Muscle layer of duodenum (tissue), 2 donors: ENCODE data around the gene NCAPG.
"Not testable (repeated sequence)": the region's sequence is repeated elsewhere in the genome, so short reads cannot be mapped to it uniquely, and the experiment has no call there.

Source experiments
- H3K27ac ChIP-seq: one replicate; pipeline ENCODE4 v1.7.0; 2013; ENCODE audit warnings: mild to moderate bottlenecking, low read length
- H3K27me3 ChIP-seq: one replicate; pipeline ENCODE4 v1.7.0; 2013; ENCODE audit warnings: low read depth, mild to moderate bottlenecking, control low read depth, low read length
- H3K36me3 ChIP-seq, 2 donors: one replicate each; pipeline ENCODE4 v1.7.0; 2013; ENCODE audit warnings: low read length in 2 of 2, control low read depth in 1 of 2, mild to moderate bottlenecking in 1 of 2; ENCODE audit not compliant: insufficient read depth in 2 of 2, control insufficient read depth in 1 of 2
- H3K4me1 ChIP-seq, 2 donors: one replicate each; pipeline ENCODE4 v1.7.0; 2013; ENCODE audit warnings: low read length in 2 of 2, mild to moderate bottlenecking in 2 of 2, control low read depth in 1 of 2, moderate library complexity in 1 of 2; ENCODE audit not compliant: insufficient read depth in 2 of 2, control insufficient read depth in 1 of 2
- H3K4me3 ChIP-seq, 2 donors: one replicate each; pipeline ENCODE4 v1.7.0; 2013; ENCODE audit warnings: low read length in 2 of 2, low read depth in 1 of 2, mild to moderate bottlenecking in 1 of 2
- H3K9me3 ChIP-seq, 2 donors: one replicate each; pipeline ENCODE4 v1.7.0; 2013; ENCODE audit warnings: low read length in 2 of 2, control low read depth in 1 of 2, mild to moderate bottlenecking in 1 of 2; ENCODE audit not compliant: control insufficient read depth in 1 of 2
- donor health status: healthy.

Gene NCAPG

DNA sequence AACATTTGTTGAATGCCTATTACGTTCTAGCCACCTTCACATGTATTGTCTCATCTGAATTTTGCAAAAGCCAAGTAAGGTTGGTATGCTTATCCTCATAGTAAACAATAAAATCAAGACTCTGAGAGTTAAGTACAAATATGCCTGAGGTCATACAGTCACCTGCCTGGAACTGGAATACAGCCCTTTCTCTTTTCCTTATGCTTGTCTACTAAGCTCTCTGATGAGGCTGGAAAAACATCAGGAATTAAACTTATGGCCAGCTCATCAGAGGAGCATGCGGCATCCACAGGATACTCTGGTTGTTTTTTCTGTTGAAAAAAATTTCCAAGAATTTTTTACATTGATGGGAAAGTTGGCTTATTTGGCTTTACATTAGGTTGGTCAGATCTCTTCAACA, 35.5 kb downstream of the NCAPG start:
- Histone ChIP-seq H3K27me3 (no peaks in the 10 kb centered on the region), H3K4me3 (no peak overlapping the region), H3K27ac (no peak overlapping the region), H3K4me1 (no peaks in the 10 kb centered on the region), H3K9me3 (no peaks in the 10 kb centered on the region), H3K36me3 (no peaks in the 10 kb centered on the region)

DNA sequence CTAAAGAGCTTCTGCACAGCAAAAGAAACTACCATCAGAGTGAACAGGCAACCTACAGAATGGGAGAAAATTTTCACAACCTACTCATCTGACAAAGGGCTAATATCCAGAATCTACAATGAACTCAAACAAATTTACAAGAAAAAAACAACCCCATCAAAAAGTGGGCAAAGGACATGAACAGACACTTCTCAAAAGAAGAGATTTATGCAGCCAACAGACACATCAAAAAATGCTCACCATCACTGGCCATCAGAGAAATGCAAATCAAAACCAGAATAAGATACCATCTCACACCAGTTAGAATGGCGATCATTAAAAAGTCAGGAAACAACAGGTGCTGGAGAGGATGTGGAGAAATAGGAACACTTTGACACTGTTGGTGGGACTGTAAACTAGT, 39.5 kb downstream of the NCAPG start:
- H3K4me1 ChIP-seq, H3K9me3 ChIP-seq, H3K27ac ChIP-seq, H3K36me3 ChIP-seq, H3K27me3 ChIP-seq, H3K4me3 ChIP-seq: not testable (repeated sequence)

DNA sequence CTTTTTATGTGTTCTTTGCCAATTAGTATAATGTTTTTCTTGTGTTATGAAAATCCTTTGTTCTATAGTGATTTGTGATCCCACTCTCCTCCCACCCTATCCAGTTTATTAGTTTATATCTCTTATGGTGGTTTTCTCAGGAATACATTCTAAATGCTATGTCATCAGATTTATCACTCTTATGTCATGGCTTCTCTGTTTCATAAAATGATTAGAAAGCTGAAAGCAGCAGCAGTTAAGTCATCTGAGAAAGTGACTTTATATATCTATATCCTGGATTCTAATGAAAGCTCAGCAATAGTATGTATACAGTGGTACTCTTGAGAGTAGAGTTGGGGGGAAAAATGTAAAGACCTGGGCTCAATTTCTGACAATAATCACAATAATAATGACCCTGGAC, 41.2 kb downstream of the NCAPG start:
- H3K4me3 ChIP-seq: no peak overlapping the region
- H3K36me3 ChIP-seq: no peaks in the 10 kb centered on the region
- H3K27me3 ChIP-seq: no peaks in the 10 kb centered on the region
- H3K27ac ChIP-seq: no peak overlapping the region
- no peaks in the 10 kb centered on the region for H3K4me1 ChIP-seq
- no peaks in the 10 kb centered on the region for H3K9me3 ChIP-seq

DNA sequence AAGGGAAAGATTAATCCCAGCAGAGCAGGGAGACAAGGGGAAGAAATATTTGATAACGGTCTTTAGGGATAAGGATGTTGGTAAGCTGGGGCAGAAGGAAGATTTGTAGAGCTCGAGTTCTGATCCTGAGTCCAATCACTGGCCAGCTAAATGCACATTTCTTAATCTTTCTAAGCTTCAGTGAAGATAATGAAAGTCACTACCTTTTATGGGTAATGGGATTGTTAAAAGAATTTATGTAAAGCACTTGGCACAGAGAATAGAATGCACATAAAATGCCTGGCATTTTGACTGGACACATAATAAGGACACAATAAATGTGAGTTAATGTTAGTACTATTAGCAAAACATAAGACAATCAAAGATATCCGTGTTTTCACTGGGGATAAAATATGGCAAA, 43.3 kb downstream of the NCAPG start:
- no peaks in the 10 kb centered on the region for H3K36me3 ChIP-seq
- no peaks in the 10 kb centered on the region for H3K9me3 ChIP-seq
- H3K4me1 ChIP-seq: no peaks in the 10 kb centered on the region
- no peak overlapping the region for H3K4me3 ChIP-seq
- H3K27ac ChIP-seq: no peak overlapping the region
- no peaks in the 10 kb centered on the region for H3K27me3 ChIP-seq

DNA sequence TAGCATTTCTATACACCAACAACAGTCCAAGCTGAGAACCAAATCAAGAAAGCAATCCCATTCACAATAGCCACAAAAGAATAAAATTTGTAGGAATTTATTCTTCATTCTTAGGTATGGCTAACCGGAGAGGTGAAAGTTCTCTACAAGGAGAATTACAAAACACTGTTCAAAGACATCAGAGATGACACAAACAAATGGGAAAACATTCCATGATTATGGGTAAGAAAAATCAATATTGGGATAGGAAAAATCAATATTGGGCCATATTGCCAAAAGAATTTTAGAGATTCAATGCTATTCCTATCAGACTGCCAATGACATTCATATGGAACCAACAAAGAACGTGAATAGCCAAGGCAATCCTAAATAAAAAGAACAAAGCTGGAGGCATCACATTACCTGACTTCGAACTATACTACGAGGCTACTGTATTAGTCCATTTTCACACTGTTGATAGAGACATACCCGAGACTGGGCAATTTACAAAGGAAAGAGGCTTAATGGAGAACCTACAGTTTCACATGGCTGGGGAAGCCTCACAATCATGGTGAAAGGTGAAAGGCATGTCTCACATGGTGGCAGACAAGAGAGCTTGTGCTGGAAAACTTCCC, 49.1 kb downstream of the NCAPG start:
- peaks cover 0 to 9% of the 10 kb centered on the region in 2 donors for H3K9me3 ChIP-seq
- no peak overlapping the region for H3K27ac ChIP-seq
- H3K27me3 ChIP-seq: no peaks in the 10 kb centered on the region
- H3K4me3 ChIP-seq: no peak overlapping the region
- peaks cover 0 to 4% of the 10 kb centered on the region in 2 donors for H3K36me3 ChIP-seq
- H3K4me1 ChIP-seq: no peaks in the 10 kb centered on the region

DNA sequence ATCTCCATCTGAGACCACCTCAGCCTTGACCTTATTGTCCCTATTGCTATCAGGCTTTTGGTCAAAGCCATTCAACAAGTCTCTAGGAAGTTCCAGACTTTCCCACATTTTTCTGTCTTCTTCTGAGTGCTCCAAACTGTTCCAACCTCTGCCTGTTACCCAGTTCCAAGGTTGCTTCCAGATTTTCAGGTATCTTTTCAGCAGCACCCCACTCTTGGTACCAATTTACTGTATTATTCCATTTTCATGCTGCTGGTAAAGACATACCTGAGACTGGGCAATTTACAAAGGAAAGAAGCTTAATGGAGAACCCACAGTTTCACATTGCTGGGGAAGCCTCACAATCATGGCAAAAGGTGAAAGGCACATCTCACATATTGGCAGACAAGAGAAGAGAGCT, 51.1 kb downstream of the NCAPG start:
- H3K27ac ChIP-seq, H3K9me3 ChIP-seq, H3K4me3 ChIP-seq, H3K36me3 ChIP-seq, H3K4me1 ChIP-seq, H3K27me3 ChIP-seq: not testable (repeated sequence)

DNA sequence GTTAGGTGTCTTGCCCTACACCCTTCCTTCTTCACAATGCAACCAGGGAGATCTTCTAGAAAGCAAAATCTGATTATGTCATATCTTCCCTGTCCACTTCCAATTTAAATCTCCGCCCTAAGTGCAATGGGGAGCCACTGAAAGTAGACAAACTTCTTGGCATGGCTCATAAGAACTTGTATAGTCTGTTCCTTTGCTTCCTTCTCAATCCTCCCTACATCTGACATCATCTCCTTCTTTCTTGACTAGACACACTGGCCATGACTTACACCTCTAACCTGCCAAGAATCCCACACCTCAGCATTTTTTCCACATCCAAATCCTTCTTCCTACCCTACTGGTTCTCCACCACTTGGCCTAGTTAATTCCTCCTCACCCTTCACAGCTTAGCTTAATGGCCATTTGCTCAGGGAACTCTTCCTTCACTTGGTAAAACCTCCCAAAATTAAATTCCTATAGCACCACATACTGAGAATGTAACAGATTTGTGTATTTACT, 55.1 kb downstream of the NCAPG start:
- Histone ChIP-seq H3K36me3 (peaks cover 0 to 4% of the 10 kb centered on the region in 2 donors), H3K9me3 (peaks cover 0 to 9% of the 10 kb centered on the region in 2 donors), H3K27ac (no peak overlapping the region), H3K27me3 (no peaks in the 10 kb centered on the region), H3K4me1 (no peaks in the 10 kb centered on the region), H3K4me3 (no peak overlapping the region)

DNA sequence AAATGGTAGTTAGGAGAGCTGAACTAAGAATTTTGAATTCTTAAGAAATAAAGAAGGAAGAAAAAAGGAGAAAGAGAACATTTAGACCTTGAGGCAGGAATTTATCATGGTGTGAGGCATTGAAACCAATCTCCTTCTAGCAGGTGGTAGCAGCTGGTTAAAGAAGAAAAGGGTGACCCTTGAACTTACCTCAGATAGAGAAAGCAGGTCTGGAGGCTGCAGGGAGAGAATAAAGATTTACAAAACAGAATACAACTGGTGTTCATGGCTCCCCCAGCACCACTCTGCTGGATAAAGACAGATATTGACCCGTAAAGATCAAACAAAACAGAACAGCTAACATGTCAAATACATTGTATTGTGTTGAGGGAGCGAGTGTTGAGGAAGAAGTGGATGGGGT, 56.0 kb downstream of the NCAPG start:
- Histone ChIP-seq H3K4me1 (no peaks in the 10 kb centered on the region), H3K4me3 (no peak overlapping the region), H3K36me3 (peaks cover 0 to 4% of the 10 kb centered on the region in 2 donors), H3K27ac (no peak overlapping the region), H3K9me3 (peaks cover 0 to 3% of the 10 kb centered on the region in 2 donors), H3K27me3 (no peaks in the 10 kb centered on the region)

DNA sequence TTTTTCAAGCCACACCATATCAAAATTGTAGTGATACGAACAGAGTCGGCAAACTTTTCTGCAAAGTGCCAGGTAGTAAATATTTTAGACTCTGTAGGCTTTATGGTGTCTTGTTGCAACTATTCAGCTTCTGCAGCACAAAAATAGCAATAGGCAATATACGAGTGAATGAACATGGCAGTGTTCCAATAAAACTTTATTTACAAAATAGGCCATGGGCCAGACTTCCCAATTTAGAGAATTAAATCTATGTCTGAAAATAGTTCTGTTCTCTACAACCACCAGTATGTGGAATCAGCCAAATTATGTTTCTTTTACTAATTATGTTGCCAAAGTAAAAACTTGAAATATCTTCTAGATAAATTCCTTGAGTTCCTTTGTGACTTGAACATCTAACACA, 56.5 kb downstream of the NCAPG start:
- H3K4me1 ChIP-seq: no peaks in the 10 kb centered on the region
- no peak overlapping the region for H3K27ac ChIP-seq
- H3K27me3 ChIP-seq: no peaks in the 10 kb centered on the region
- H3K9me3 ChIP-seq: no peaks in the 10 kb centered on the region
- H3K36me3 ChIP-seq: peaks cover 0 to 4% of the 10 kb centered on the region in 2 donors
- H3K4me3 ChIP-seq: no peak overlapping the region

DNA sequence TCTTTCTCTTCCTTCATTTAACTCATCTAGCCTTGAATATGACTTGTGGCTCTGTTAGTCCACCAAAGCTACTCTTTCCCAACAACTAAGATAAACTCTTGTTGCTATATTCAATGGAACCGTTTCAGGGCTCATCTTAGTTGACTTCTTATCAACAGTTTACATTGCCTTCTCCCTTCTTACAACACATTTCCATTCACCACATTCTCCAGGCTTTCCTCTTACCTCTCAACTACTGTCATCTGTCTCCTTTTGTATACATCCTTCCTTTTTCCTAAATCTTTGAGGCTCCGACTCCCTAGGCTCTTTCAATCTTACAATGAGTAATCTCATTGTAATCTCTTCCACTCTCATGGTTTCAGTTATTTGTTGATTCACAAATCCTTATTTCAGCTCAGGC, 58.5 kb downstream of the NCAPG start:
- Histone ChIP-seq H3K4me3 (no peak overlapping the region), H3K36me3 (peaks cover 0 to 1% of the 10 kb centered on the region in 2 donors), H3K4me1 (no peaks in the 10 kb centered on the region), H3K9me3 (no peaks in the 10 kb centered on the region), H3K27me3 (no peaks in the 10 kb centered on the region), H3K27ac (no peak overlapping the region)

DNA sequence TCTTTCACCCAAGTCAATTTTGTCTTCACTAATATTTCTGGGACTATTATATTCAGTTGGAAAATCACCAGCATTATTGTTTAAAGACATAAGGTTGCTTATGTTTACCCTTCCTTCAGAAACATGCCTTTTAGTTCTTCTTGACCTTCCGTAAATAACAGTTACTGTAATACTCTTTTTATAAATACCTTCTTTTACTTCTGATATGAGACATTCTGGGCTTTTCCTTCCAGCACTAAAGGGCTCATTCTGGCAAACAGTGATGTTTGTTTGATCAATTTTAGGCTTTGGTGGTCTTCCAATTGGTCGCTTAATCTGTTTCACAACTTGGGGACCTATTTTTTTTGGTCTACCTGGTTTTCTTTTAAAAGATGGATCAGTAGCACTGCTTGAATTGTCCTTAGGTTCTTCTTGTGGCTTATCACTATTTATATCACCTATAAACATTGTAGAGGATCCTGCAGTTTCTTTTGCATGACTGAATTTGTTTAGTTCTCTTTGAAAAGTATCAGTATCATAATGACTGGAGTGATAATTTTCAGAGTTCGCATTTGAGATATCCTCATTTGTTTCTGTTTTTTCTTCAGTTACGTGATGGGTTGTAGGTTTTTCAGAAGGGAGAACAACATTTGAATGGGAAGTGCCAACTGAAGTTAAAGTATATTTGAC, 64.8 kb downstream of the NCAPG start:
- Histone ChIP-seq H3K4me3 (no peak overlapping the region), H3K27me3 (no peaks in the 10 kb centered on the region), H3K9me3 (no peaks in the 10 kb centered on the region), H3K27ac (no peak overlapping the region), H3K36me3 (no peaks in the 10 kb centered on the region), H3K4me1 (no peaks in the 10 kb centered on the region)

DNA sequence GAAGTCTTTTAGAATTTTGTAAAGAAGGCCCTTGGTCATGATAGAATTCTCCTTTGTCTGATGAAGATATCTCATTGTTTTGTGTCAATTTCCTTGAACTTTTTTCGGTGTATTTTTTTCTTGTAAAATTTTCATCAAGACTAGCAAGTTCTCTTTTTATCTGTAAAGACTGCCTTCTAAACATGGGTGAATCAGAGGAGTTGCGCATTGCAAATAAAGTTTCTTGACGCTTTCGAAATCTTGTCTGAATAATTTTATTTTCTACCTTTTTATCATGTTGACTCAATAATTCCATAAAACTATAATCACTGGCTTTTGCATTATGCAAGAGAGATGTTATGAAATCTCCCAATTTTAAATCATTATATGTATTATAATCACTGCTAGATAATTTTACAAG, 66.2 kb downstream of the NCAPG start:
- Histone ChIP-seq H3K9me3 (no peaks in the 10 kb centered on the region), H3K4me1 (no peaks in the 10 kb centered on the region), H3K36me3 (no peaks in the 10 kb centered on the region), H3K27ac (no peak overlapping the region), H3K4me3 (no peak overlapping the region), H3K27me3 (no peaks in the 10 kb centered on the region)
